Fibroblast of skin of back (primary cell): ENCODE data around the gene SRP9.
"Not testable (repeated sequence)": the region's sequence is repeated elsewhere in the genome, so short reads cannot be mapped to it uniquely, and the experiment has no call there.

Experiments used
- DNase-seq: peaks from one replicate; pipeline ENCODE4 v3.0.0-alpha.2; 2013

The SRP9 gene

GRCh38 chr1:225776294-225776693 is 1.3 kb upstream of the SRP9 start:
- no peak for DNase-seq

GRCh38 chr1:225777058-225777582 is 506 bp upstream of the SRP9 start:
- DNase-seq: no peak

- DNase-seq: no peak
Measured at GRCh38 chr1:225778337-225778669, 677 bp downstream of the SRP9 start.

GRCh38 chr1:225779165-225779564 is 1.5 kb downstream of the SRP9 start:
- DNase-seq: not testable (repeated sequence)

- no peak for DNase-seq
Measured at GRCh38 chr1:225780134-225780533, 2.5 kb downstream of the SRP9 start.

- no peak for DNase-seq
Measured at GRCh38 chr1:225780630-225781029, 3.0 kb downstream of the SRP9 start.

- DNase-seq: not testable (repeated sequence)
Measured at GRCh38 chr1:225789142-225789541, 11.5 kb downstream of the SRP9 start.

GRCh38 chr1:225794954-225795353 is 17.3 kb downstream of the SRP9 start:
- no peak for DNase-seq

GRCh38 chr1:225796097-225796496 is 18.5 kb downstream of the SRP9 start:
- not testable (repeated sequence) for DNase-seq

GRCh38 chr1:225801146-225801545 is 23.5 kb downstream of the SRP9 start:
- DNase-seq: not testable (repeated sequence)

- no peak for DNase-seq
Measured at GRCh38 chr1:225806249-225806648, 28.6 kb downstream of the SRP9 start.

- DNase-seq: not testable (repeated sequence)
Measured at GRCh38 chr1:225806736-225807135, 29.1 kb downstream of the SRP9 start.

- no peak for DNase-seq
Measured at GRCh38 chr1:225808136-225808535, 30.5 kb downstream of the SRP9 start.

GRCh38 chr1:225809842-225810578 is 32.4 kb downstream of the SRP9 start, which contains the start of gene EPHX1:
TSS of gene EPHX1 (plus strand) at chr1:225810124. CDS start at chr1:225828730, 18,606 bp downstream.
- peak; percentile 89 for DNase-seq

GRCh38 chr1:225810579-225811538 is 33.2 kb downstream of the SRP9 start:
- DNase-seq: not testable (repeated sequence)

GRCh38 chr1:225811622-225812487 is 34.2 kb downstream of the SRP9 start:
- no peak for DNase-seq

GRCh38 chr1:225812488-225813213 is 35.0 kb downstream of the SRP9 start:
- no peak for DNase-seq

GRCh38 chr1:225813214-225813964 is 35.8 kb downstream of the SRP9 start:
- peak; percentile 13 for DNase-seq

GRCh38 chr1:225814381-225814780 is 36.8 kb downstream of the SRP9 start:
- DNase-seq: no peak

- DNase-seq: not testable (repeated sequence)
Measured at GRCh38 chr1:225815090-225815489, 37.5 kb downstream of the SRP9 start.
